WTC11 (cell line): ENCODE data around the gene SPATS2.

Experiments
- ATF1 ChIP-seq: sonication (generic); formaldehyde crosslinking; IDR thresholded peaks from 2 replicates; pipeline ENCODE4 v1.8.1; 2023; ENCODE audit warnings: mild to moderate bottlenecking, moderate library complexity, missing genetic modification reagents
- CTCF ChIP-seq: fragments of 200-600 bp; IDR thresholded peaks from 2 replicates; pipeline ENCODE4 v1.8.0; 2022; ENCODE audit warnings: antibody characterized with exemption
- ETV6 ChIP-seq: sonication (generic); formaldehyde crosslinking; IDR thresholded peaks from 2 replicates; pipeline ENCODE4 v1.8.1; 2022; ENCODE audit warnings: mild to moderate bottlenecking, missing genetic modification reagents
- SP1 ChIP-seq: sonication (generic); formaldehyde crosslinking; conservative IDR thresholded peaks from 2 replicates; pipeline ENCODE4 v1.8.1; 2022; ENCODE audit warnings: missing genetic modification reagents
- ZNF138 ChIP-seq: sonication (generic); formaldehyde crosslinking; conservative IDR thresholded peaks from 2 replicates; pipeline ENCODE4 v1.8.1; 2022; ENCODE audit warnings: mild to moderate bottlenecking, moderate library complexity, missing genetic modification reagents
- ZNF232 ChIP-seq: sonication (generic); formaldehyde crosslinking; IDR thresholded peaks from 2 replicates; pipeline ENCODE4 v1.8.0; 2022; ENCODE audit warnings: mild to moderate bottlenecking, missing genetic modification reagents
- TF ChIP-seq, protein P1 (sequence below): sonication (generic); formaldehyde crosslinking; IDR thresholded peaks from 2 replicates; pipeline ENCODE4 v1.8.0; 2022; ENCODE audit warnings: mild to moderate bottlenecking, missing genetic modification reagents

- TF ChIP-seq CTCF, result no peak
- no peak for TF ChIP-seq SP1 (CRISPR knock-in tag)
- TF ChIP-seq ZNF232 (CRISPR knock-in tag), result no peak
- TF ChIP-seq, protein P1, sequence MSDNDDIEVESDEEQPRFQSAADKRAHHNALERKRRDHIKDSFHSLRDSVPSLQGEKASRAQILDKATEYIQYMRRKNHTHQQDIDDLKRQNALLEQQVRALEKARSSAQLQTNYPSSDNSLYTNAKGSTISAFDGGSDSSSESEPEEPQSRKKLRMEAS (CRISPR knock-in tag), result no peak
- no peak for TF ChIP-seq ETV6
- no peak for TF ChIP-seq ATF1 (CRISPR knock-in tag)
- TF ChIP-seq ZNF138, result no peak
Measured at GRCh38 chr12:49330631-49331379, 36.5 kb upstream of the SPATS2 start.
